Amniotic epithelial cell (primary cell): ENCODE results near the gene TMEM273.
A peak's percentile ranks its signal among the peaks of the same experiment; 100 is the strongest.

Experiments
- DNase-seq: peaks from one replicate; pipeline ENCODE4 v3.0.0-alpha.2; 2010; ENCODE audit warnings: low read depth

The TMEM273 gene

GRCh38 chr10:49115015-49115795, 73.0 kb downstream of the TMEM273 start, which contains the start of gene VSTM4:
Gene VSTM4, minus strand, starts transcription at chr10:49115522. Its CDS starts 37 bp downstream, at chr10:49115485.
- DNase-seq: peak; percentile 12

DNA sequence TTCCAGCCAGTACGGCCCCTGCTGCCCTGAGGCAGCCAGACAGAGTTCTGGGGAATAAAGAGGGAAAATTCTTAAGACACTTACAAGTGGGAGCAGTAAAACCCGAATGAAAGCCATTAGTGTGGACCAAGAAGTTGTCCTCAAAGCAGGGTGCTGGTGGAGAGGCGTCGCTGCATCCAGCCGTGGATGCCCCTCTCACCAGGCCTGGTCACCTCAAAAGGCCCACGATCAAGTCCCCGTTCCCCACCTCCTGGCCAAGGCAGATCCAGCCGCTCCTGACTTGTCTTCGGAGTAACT, 73.5 kb downstream of the TMEM273 start:
- no peak for DNase-seq

GRCh38 chr10:49113741-49114141, 74.5 kb downstream of the TMEM273 start:
- DNase-seq: no peak

DNA sequence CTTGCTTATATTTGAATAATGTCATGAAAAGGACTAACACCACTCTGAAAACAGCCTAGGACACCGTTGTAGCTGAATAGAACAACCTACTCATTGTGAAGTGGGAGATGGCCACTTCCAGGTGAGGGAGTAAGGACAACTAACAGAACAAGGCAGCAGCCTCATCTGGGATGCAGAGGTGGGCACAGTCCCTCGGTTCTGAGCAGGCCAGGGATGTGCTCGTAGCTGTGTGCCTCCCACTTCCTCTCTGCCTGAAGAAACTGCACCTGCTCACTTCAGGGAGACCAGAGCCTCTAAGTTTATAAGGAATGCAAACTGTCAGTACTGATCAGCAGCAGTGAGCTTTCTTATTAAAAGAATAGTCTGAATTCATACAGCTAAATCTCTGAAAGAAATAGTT, 75.3 kb downstream of the TMEM273 start:
- DNase-seq: no peak

DNA sequence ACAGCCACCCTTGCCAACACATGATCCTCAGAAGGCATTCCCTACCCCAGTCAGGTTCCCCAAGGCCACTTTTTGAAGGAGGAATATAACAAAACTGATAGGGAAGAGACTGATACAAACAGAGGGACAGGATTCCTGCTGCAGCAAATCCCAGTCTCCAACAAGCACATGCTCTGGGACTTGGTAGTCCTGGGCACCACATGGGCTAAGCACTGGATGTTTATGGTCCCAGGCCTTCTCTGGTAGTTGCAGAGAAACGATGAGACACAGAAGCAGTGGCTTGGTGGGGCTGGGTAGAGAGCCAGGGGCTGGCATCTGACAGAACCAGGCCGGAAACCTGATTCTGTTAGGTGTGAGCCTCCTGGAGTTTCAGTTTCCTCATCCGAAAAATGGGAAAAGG, 76.1 kb downstream of the TMEM273 start:
- DNase-seq: no peak

- DNase-seq: no peak
Measured at GRCh38 chr10:49111320-49111698, 76.9 kb downstream of the TMEM273 start.

DNA sequence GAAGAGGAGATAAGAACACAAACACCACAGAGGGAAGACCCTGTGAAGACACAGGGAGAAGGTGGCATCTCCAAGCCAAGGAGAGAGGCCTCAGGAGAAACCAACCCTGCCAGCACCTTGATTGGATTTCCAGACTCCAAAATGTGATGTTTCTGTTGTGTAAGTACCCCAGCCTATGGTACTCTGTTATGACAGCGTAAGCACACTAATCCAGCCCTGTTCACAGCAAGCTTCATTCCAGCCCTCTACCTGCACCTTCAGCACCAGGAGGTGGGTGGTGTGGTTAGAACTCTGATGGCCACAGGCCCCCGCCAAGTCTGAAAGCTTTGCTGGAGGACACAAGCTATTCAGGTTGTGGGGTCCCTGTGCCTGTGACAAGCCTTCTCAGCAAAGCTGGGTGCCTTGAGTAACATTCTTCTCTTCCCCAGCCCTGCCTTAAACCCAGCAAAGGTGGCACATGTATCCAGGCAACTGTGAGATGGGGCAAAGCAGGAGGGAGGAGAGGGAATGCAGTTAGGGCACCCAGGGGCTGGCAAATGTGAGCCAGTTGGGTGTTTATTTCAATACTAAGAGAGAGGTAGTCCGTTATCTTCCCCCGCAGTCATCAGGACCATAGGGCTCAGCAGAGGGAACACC, 77.4 kb downstream of the TMEM273 start:
- DNase-seq: no peak

- DNase-seq: no peak
Measured at GRCh38 chr10:49109669-49110340, 78.4 kb downstream of the TMEM273 start.

GRCh38 chr10:49108656-49109055, 79.5 kb downstream of the TMEM273 start:
- DNase-seq: no peak

GRCh38 chr10:49107887-49108267, 80.3 kb downstream of the TMEM273 start:
- no peak for DNase-seq

DNA sequence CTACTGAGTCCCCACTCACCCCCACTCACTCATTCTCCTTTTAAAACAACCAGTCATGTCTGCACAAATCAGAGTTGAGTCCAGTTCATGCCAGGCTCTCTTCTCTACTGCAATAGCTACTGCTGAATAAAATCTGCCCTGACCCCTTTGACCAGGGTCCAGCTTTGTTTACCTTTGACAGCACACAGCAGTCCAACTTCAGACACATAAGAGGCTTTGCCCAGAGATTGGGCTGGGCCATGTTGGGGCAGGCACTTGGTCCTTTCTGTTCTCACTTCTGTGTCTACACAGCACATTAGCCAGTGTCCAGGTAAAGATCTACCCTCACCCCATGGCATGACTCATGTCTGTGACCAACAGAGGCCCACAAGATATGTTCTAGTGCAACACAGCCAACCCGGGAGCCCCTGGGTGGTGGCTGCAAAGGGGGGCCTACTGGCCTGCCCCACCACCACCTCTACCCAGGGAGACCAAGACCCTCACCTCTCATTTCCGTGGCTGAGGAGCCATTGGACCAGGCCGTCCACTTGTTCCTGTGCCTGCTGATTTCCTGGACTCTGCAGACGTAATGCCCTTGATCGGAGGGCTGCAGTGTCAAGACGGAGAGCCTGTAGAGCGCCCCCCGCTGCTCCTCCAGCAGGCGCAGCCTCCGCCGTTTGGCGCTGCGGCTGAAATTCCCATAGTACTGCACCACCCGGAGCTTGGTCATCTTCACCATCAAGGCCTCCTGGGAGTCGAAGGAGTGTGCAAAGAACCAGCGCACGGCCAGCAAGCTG, 80.9 kb downstream of the TMEM273 start:
- DNase-seq: no peak

GRCh38 chr10:49106451-49106850, 81.7 kb downstream of the TMEM273 start:
- DNase-seq: no peak

DNA sequence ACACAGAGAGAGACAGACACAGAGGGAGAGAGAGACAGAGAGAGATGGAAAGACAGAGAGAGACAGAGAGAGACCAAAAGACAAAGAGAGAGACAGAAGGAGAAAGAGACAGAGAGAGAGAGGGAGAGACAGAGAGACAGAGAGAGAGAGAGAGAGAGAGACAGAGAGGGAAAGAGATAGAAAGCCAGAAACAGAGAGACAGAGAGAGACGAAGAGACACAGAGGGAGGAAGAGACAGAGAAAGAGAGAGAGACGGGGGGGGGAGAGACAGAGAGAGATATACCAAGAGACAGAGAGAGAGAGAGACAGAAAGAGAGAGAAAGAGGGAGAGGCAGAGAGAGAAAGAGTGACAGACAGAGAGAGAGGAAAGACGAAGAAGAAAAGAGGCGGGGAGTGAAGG, 83.1 kb downstream of the TMEM273 start:
- DNase-seq: no peak
